Upper lobe of left lung (tissue), 6 donors: ENCODE measurements around the gene OR2J3. TPM values are rescaled to one million over a fixed set of nuclear protein-coding genes. Genes with fewer than 3 reads are reported as not detected.
"Not testable (repeated sequence)": the region's sequence is repeated elsewhere in the genome, so short reads cannot be mapped to it uniquely, and the experiment has no call there.

ENCODE experiments used
- ATAC-seq, 2 donors: fragments of 200-7000 bp; cut with Tn5 transposase; one replicate each; pipeline ENCODE4 v1.9.1; 2022; ENCODE audit warnings: mild to moderate bottlenecking in 2 of 2, moderate library complexity in 2 of 2; ENCODE audit not compliant: low FRiP score in 2 of 2
- DNase-seq, 2 donors: peaks; one replicate each; pipeline ENCODE4 v3.0.0-alpha.2; 2019 to 2020
- H3K27ac ChIP-seq, 4 donors: fragments of 200-600 bp; sonication (generic); one replicate each; pipeline ENCODE4 v1.5.1; 2016 to 2019
- H3K27me3 ChIP-seq, 4 donors: fragments of 200-600 bp; sonication (generic); one replicate each; pipeline ENCODE4 v1.5.1; 2017 to 2019
- H3K36me3 ChIP-seq, 4 donors: fragments of 200-600 bp; sonication (generic); one replicate each; pipeline ENCODE4 v1.5.1; 2016 to 2019
- H3K4me1 ChIP-seq, 4 donors: fragments of 200-600 bp; sonication (generic); one replicate each; pipeline ENCODE4 v1.5.1; 2018 to 2019
- H3K4me3 ChIP-seq, 4 donors: fragments of 200-600 bp; sonication (generic); one replicate each; pipeline ENCODE4 v1.5.1; 2017 to 2019; ENCODE audit warnings: mild to moderate bottlenecking in 2 of 4, moderate library complexity in 1 of 4
- H3K9me3 ChIP-seq, 4 donors: fragments of 200-600 bp; sonication (generic); one replicate each; pipeline ENCODE4 v1.5.1; 2018 to 2019
- CTCF ChIP-seq, 6 experiments: fragments of 450-650 bp in 4 of 6; fragments of 200-600 bp in 2 of 6; sonication (generic) in 2 of 6; IDR thresholded peaks; one replicate each; pipeline ENCODE4 v1.5.1; 2016 to 2019; ENCODE audit warnings: antibody characterized with exemption in 6 of 6
- EP300 ChIP-seq, 4 donors: sonication (generic); formaldehyde crosslinking; IDR thresholded peaks; one replicate each; pipeline ENCODE4 v1.5.1; 2017; ENCODE audit warnings: antibody characterized with exemption in 4 of 4, control low read depth in 2 of 4
- POLR2A ChIP-seq, 4 donors: fragments of 450-650 bp; IDR thresholded peaks; one replicate each; pipeline ENCODE4 v1.5.1; 2016 to 2017; ENCODE audit warnings: antibody characterized with exemption in 4 of 4, mild to moderate bottlenecking in 2 of 4
- POLR2AphosphoS5 ChIP-seq, 2 donors: sonication (generic); formaldehyde crosslinking; IDR thresholded peaks; one replicate each; pipeline ENCODE4 v1.5.1; 2017; ENCODE audit warnings: antibody characterized with exemption in 2 of 2
- WGBS, 2 donors: methylation state at CpG; one replicate each; pipeline ENCODE4 v1.1.5; 2017 to 2018; 5-methylcytosine and 5-hydroxymethylcytosine counted together
- total RNA-seq, 6 donors: library from RNA; depleted of rRNA in 4 of 6; stranded (reverse); fragments of >200 nt in 4 of 6; gene quantifications; one replicate each; pipeline versions ENCODE4 v1.1.0 to v1.2.1, GENCODE V29; 2016 to 2021
- donor health status: DM: no; HTN: no; CAD: no; lungs with moderate emphysema.
- donor health status: DM: no; HTN: yes; CAD: no; lungs with severe emphysema.

The OR2J3 gene
- total RNA-seq, 6 donors from 2014 or later: not detected

GRCh38 chr6:29153083-29153482 lies 45.2 kb downstream of the OR2J3 start:
- 59 to 64% methylated on average over 1 of the region's 1 CpG for WGBS, 2 donors
- ATAC-seq: no peak
- Histone ChIP-seq H3K4me3 (no peak overlapping the region), H3K27ac (no peak overlapping the region), H3K9me3 (no peaks in the 10 kb centered on the region), H3K4me1 (no peaks in the 10 kb centered on the region), H3K36me3 (no peaks in the 10 kb centered on the region), H3K27me3 (no peaks in the 10 kb centered on the region)
- no peak for TF ChIP-seq EP300 (IDR thresholded peaks at IDR 0.05)
- no peak for TF ChIP-seq POLR2AphosphoS5 (IDR thresholded peaks at IDR 0.05)
- TF ChIP-seq CTCF (IDR thresholded peaks at IDR 0.05): no peak
- no peak for TF ChIP-seq POLR2A (IDR thresholded peaks at IDR 0.05)
- DNase-seq: no peak

- H3K4me1 ChIP-seq, DNase-seq, H3K27me3 ChIP-seq, ATAC-seq, H3K27ac ChIP-seq, H3K4me3 ChIP-seq, H3K36me3 ChIP-seq, H3K9me3 ChIP-seq: not testable (repeated sequence)
- WGBS, 2 donors: 38 to 48% methylated on average over 1 of the region's 1 CpG
Observed at GRCh38 chr6:29155182-29155581, 47.3 kb downstream of the OR2J3 start.

- not testable (repeated sequence) for ATAC-seq, H3K36me3 ChIP-seq, H3K4me1 ChIP-seq, H3K27ac ChIP-seq, H3K9me3 ChIP-seq, H3K4me3 ChIP-seq, H3K27me3 ChIP-seq
- DNase-seq: peak in 1 of 2 donors; percentile 21
- WGBS, 2 donors: 87 to 97% methylated on average over 5 to 15 of the region's 29 CpGs
Observed at GRCh38 chr6:29159922-29160321, 52.1 kb downstream of the OR2J3 start.

Other genes with a start within 250 kb of the OR2J3 start
- gene TRIM27, start 184.1 kb upstream of the OR2J3 start, total RNA-seq: 10 to 100 TPM; 45.8 to 90.1 (median 55.5) TPM
- gene ZNF311, start 102.7 kb upstream of the OR2J3 start, total RNA-seq: 1 to 10 TPM in 4 of 6 donors, under 1 TPM in 1, not detected in 1; 0.76 to 6.3 (median 1.7) TPM
- gene OR2W1, start 62.9 kb upstream of the OR2J3 start, total RNA-seq: not detected
- gene OR2B3, start 20.7 kb upstream of the OR2J3 start, total RNA-seq: not detected
- under 1 TPM in 1 of 6 donors, not detected in 5; 0.49 TPM for gene OR2J1, start 8.6 kb upstream of the OR2J3 start, total RNA-seq
- gene OR2J2, start 62.8 kb downstream of the OR2J3 start, total RNA-seq: not detected
- not detected for gene OR14J1, start 193.6 kb downstream of the OR2J3 start, total RNA-seq